GM21390 (cell line): ENCODE results near the gene SEC11C.

Source experiments
- ATAC-seq: cut with Tn5 transposase; IDR thresholded peaks from one replicate; pipeline ENCODE4 v1.9.1; 2021; ENCODE audit not compliant: unreplicated experiment

The SEC11C gene

GRCh38 chr18:59144483-59144882 is 4.8 kb downstream of the SEC11C start:
- ATAC-seq: no peak

GRCh38 chr18:59145055-59145454 is 5.4 kb downstream of the SEC11C start:
- no peak for ATAC-seq

- ATAC-seq: no peak
These were observed 8.5 kb downstream of the SEC11C start for GRCh38 chr18:59148192-59148591.

- ATAC-seq: no peak
These were observed 9.3 kb downstream of the SEC11C start for GRCh38 chr18:59149007-59149406.

- no peak for ATAC-seq
These were observed 9.7 kb downstream of the SEC11C start for GRCh38 chr18:59149416-59149815.

GRCh38 chr18:59150236-59150635 is 10.6 kb downstream of the SEC11C start:
- ATAC-seq: no peak

GRCh38 chr18:59155153-59155552 is 15.5 kb downstream of the SEC11C start:
- ATAC-seq: no peak

GRCh38 chr18:59156316-59156715 is 16.6 kb downstream of the SEC11C start:
- no peak for ATAC-seq

GRCh38 chr18:59159265-59159664 is 19.6 kb downstream of the SEC11C start:
- no peak for ATAC-seq

GRCh38 chr18:59159986-59160385 is 20.3 kb downstream of the SEC11C start:
- no peak for ATAC-seq

GRCh38 chr18:59172664-59173249 is 33.1 kb downstream of the SEC11C start:
- no peak for ATAC-seq

- no peak for ATAC-seq
These were observed 37.8 kb downstream of the SEC11C start for GRCh38 chr18:59177485-59177884.

- no peak for ATAC-seq
These were observed 40.6 kb downstream of the SEC11C start for GRCh38 chr18:59180150-59180845.

GRCh38 chr18:59182673-59183072 is 43.0 kb downstream of the SEC11C start:
- no peak for ATAC-seq

- ATAC-seq: no peak
These were observed 49.3 kb downstream of the SEC11C start for GRCh38 chr18:59189008-59189407.

GRCh38 chr18:59189746-59190145 is 50.1 kb downstream of the SEC11C start:
- ATAC-seq: no peak

GRCh38 chr18:59196161-59196725 is 56.6 kb downstream of the SEC11C start:
- ATAC-seq: no peak

- ATAC-seq: no peak
These were observed 58.0 kb downstream of the SEC11C start for GRCh38 chr18:59197636-59198035.

- ATAC-seq: no peak
These were observed 58.5 kb downstream of the SEC11C start for GRCh38 chr18:59198215-59198614.

- ATAC-seq: no peak
These were observed 61.1 kb downstream of the SEC11C start for GRCh38 chr18:59200787-59201186.

- no peak for ATAC-seq
These were observed 62.7 kb downstream of the SEC11C start for GRCh38 chr18:59202258-59202820.

- ATAC-seq: no peak
These were observed 67.8 kb downstream of the SEC11C start for GRCh38 chr18:59207506-59207905.
